NT2/D1 (cell line): ENCODE measurements around the gene SH3D19.

Source experiments
- SUZ12 ChIP-seq: IDR thresholded peaks from 2 replicates; pipeline ENCODE4 v1.6.1; 2011; ENCODE audit not compliant: insufficient read length, insufficient read depth; ENCODE audit errors: extremely low read depth
- YY1 ChIP-seq: IDR thresholded peaks from 2 replicates; pipeline ENCODE4 v1.6.1; 2011; ENCODE audit not compliant: insufficient read length, insufficient read depth
- ZNF274 ChIP-seq: IDR thresholded peaks from 2 replicates; pipeline ENCODE4 v1.6.1; 2011; ENCODE audit warnings: mild to moderate bottlenecking, low read depth, low read length

DNA sequence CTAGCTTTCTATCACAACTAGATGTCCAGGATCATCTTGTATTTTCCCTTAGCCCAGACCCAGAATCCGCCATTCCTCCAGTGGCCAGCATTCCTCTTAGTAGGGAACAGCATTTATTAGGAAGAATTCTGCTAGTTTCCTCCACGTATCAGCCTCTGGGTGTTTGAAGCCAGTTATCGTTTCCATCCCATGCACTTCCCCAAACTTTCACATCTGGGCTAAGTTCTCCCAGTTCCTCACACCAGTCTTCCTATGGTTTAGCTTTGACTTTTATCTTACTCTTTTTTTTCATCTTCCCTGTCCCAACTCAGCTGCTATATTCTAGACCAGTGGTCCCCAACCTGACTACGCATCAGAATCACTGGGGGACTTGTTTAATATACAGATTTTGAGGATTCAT lies 101.9 kb downstream of the SH3D19 start:
- TF ChIP-seq YY1, result no peak
- no peak for TF ChIP-seq SUZ12
- TF ChIP-seq ZNF274, result no peak
